HL-60 (cell line): ENCODE data around the gene DIP2B.

ENCODE experiments used
- GABPA ChIP-seq: IDR thresholded peaks from 2 replicates; pipeline ENCODE4 v1.6.1; 2012; ENCODE audit warnings: low read depth
- POLR2AphosphoS5 ChIP-seq: IDR thresholded peaks from 2 replicates; pipeline ENCODE4 v1.6.1; 2012; ENCODE audit warnings: low read depth
- SPI1 ChIP-seq: IDR thresholded peaks from 2 replicates; pipeline ENCODE4 v1.6.1; 2012; ENCODE audit warnings: low read depth, mild to moderate bottlenecking, borderline replicate concordance
- TF ChIP-seq, protein P1 (sequence below): IDR thresholded peaks from one replicate; pipeline ENCODE4 v1.5.1; 2011; ENCODE audit warnings: low read length, control low read depth, inconsistent platforms; ENCODE audit not compliant: insufficient read depth
- TF ChIP-seq, protein P2 (sequence below): IDR thresholded peaks from 2 replicates; pipeline ENCODE4 v1.6.1; 2012; ENCODE audit warnings: low read depth; ENCODE audit not compliant: insufficient replicate concordance

DNA sequence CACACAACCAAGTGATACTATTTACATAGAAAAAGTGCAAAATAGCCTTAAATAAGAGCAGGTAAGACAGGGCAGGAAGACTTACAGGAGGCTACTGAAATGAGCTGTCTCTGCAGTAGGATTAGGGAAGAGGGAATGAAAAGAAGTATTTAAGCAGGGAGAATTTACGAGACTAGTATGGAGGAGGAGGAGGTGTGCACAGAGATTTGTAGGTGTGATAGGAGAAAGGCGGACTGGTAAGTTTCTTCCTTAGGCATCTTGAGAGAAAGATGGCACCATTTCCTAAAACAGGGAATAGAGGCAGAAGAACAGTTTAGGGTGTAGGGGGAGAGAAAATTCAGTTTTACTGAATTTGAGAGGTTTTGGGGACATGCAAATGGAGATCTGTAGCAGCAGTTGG lies 25.7 kb downstream of the DIP2B start:
- TF ChIP-seq, protein P1, sequence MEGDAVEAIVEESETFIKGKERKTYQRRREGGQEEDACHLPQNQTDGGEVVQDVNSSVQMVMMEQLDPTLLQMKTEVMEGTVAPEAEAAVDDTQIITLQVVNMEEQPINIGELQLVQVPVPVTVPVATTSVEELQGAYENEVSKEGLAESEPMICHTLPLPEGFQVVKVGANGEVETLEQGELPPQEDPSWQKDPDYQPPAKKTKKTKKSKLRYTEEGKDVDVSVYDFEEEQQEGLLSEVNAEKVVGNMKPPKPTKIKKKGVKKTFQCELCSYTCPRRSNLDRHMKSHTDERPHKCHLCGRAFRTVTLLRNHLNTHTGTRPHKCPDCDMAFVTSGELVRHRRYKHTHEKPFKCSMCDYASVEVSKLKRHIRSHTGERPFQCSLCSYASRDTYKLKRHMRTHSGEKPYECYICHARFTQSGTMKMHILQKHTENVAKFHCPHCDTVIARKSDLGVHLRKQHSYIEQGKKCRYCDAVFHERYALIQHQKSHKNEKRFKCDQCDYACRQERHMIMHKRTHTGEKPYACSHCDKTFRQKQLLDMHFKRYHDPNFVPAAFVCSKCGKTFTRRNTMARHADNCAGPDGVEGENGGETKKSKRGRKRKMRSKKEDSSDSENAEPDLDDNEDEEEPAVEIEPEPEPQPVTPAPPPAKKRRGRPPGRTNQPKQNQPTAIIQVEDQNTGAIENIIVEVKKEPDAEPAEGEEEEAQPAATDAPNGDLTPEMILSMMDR = no peak
- TF ChIP-seq POLR2AphosphoS5 (no peak), GABPA (no peak), SPI1 (no peak)
- TF ChIP-seq, protein P2, sequence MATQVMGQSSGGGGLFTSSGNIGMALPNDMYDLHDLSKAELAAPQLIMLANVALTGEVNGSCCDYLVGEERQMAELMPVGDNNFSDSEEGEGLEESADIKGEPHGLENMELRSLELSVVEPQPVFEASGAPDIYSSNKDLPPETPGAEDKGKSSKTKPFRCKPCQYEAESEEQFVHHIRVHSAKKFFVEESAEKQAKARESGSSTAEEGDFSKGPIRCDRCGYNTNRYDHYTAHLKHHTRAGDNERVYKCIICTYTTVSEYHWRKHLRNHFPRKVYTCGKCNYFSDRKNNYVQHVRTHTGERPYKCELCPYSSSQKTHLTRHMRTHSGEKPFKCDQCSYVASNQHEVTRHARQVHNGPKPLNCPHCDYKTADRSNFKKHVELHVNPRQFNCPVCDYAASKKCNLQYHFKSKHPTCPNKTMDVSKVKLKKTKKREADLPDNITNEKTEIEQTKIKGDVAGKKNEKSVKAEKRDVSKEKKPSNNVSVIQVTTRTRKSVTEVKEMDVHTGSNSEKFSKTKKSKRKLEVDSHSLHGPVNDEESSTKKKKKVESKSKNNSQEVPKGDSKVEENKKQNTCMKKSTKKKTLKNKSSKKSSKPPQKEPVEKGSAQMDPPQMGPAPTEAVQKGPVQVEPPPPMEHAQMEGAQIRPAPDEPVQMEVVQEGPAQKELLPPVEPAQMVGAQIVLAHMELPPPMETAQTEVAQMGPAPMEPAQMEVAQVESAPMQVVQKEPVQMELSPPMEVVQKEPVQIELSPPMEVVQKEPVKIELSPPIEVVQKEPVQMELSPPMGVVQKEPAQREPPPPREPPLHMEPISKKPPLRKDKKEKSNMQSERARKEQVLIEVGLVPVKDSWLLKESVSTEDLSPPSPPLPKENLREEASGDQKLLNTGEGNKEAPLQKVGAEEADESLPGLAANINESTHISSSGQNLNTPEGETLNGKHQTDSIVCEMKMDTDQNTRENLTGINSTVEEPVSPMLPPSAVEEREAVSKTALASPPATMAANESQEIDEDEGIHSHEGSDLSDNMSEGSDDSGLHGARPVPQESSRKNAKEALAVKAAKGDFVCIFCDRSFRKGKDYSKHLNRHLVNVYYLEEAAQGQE = no peak
